GM19397 (cell line): ENCODE data around the gene MYL6B.
A peak's percentile ranks its signal among the peaks of the same experiment; 100 is the strongest.
"Not testable (repeated sequence)": the region's sequence is repeated elsewhere in the genome, so short reads cannot be mapped to it uniquely, and the experiment has no call there.

ENCODE experiments used
- ATAC-seq: cut with Tn5 transposase; IDR thresholded peaks from one replicate; pipeline ENCODE4 v1.9.1; 2021; ENCODE audit warnings: mild to moderate bottlenecking, moderate library complexity; ENCODE audit not compliant: unreplicated experiment

The MYL6B gene

GRCh38 chr12:56163533-56164344 is 11.4 kb downstream of the MYL6B start:
- no peak for ATAC-seq

DNA sequence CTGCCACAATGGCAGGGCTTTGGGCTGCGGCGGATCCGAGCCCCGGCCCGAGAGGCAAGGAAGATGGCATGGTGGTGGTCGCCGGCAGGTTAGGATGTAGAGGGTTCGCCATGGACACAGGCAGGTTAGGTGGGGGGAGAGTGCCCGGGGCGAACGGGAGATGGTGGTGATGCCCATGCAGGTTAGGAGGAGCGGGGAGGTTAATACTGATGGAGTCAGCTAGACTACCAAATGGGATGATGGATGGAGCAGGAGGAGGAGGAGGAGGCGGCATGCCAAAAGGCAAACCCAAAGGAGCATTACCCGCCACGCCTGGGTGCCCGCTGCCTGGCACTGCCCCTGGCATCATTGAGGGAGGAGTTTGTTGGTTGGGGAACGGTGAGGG is 11.9 kb downstream of the MYL6B start:
- no peak for ATAC-seq

- ATAC-seq = no peak
These were observed 13.0 kb downstream of the MYL6B start for GRCh38 chr12:56165369-56165768.

DNA sequence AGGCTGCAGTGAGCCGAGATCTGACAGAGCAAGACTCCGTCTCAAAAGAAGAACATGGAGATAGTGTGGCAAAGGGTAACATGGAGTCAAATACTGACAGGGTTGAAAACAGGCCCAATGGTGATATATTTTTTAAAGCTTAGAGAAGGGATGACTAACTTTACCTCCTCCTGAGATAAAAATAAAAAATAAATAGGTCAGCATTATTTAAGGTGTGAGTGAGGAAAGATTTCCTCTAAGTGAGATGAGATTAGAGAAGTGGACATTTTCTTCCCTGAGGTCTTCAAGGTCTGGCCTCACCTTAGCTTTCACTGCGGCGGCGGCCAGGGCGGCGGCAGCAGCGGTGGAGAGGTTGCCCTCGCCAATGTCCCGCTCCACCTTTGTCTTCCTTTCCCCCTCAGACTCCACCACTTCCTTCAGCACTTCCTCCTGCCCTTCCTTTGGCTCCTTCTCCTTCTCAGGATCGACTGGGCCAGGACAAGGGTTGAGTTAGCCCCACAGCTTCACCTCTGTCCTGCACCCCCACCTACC is 16.9 kb downstream of the MYL6B start:
- ATAC-seq = no peak

- ATAC-seq = no peak
These were observed 20.5 kb downstream of the MYL6B start for GRCh38 chr12:56172839-56173238.

DNA sequence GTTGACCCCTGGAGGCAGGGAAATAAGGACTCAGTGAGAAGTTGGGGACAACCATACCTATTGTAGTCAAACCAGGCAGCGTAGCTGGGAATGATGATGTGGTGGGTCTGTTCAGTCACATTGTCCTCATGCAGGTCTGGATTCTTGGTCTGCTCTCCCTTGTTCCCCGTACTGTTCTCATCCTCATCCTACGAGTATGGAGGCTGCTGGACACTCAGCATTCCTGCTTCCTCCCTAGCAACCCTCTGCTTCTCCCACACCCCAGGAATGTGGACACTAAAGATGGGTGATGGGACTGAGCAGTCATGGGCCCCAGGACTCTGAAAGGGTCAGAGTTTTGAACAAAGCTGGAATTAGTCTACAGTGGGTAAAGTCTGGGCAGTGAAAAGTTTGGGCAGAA is 26.0 kb downstream of the MYL6B start:
- ATAC-seq = no peak

DNA sequence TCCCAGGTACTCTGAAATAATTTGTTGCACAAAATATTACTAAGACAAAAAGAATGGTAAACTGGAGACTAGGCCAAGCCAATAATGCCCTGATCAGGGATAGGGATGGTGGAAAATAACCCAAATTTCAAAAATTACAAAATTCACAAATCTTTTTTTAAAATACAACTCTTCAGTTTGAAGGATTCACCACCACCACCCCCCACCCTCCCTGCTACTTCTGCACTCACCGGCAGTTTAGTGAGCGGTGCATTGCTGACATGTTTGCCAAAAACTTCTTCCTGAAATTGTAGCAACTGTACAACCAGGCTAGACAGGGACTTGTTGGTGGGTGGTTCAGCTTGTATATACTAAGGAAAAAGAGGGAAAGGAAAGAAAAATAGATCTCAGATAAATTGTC is 34.6 kb downstream of the MYL6B start:
- no peak for ATAC-seq

GRCh38 chr12:56188131-56188777 is 35.9 kb downstream of the MYL6B start:
- ATAC-seq = no peak

DNA sequence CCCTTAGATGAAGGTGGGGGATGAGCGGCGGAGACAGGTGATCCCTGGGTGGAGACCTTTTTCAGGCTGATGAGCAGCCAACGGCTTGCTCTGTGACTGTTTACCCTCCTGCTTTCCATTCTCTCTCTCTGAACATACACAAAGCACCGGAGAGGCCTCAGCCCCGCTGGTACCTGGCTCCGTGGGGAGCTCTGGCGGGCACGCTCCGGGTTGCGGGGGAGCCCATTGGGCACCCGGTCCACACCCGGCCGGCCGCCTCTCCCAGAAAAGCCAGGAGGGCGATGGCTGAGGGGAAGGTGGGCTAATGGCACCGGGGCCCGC is 36.4 kb downstream of the MYL6B start:
- ATAC-seq = no peak

- ATAC-seq = peak; percentile 83
These were observed 36.9 kb downstream of the MYL6B start, which contains the start of gene SMARCC2 for GRCh38 chr12:56189099-56189917. TSS of gene SMARCC2 (minus strand) at chr12:56189483. CDS start at chr12:56189461, 22 bp downstream.

- peak; percentile 26 for ATAC-seq
These were observed 37.7 kb downstream of the MYL6B start for GRCh38 chr12:56189918-56190694.

DNA sequence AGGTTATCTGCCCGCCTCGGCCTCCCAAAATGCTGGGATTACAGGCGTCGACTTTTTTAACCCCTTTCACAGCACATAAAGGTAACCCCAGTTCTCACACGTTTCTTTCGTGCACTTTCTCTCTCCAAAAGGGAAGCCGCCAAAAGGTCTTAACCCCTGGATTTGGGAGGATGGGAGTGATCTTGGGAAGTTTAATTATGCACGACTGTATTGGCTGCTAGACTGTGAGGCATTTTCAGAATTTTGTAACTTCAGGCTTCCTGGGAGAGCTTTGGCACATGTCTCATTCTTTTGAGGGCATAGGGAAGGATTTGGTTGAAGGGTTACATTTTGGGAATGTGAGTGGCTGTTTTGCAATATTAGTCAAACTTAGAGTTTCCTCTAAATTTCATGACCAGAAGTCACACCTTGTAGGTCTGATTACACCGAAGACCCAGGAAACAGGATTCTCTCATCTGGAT is 38.3 kb downstream of the MYL6B start:
- ATAC-seq = no peak

DNA sequence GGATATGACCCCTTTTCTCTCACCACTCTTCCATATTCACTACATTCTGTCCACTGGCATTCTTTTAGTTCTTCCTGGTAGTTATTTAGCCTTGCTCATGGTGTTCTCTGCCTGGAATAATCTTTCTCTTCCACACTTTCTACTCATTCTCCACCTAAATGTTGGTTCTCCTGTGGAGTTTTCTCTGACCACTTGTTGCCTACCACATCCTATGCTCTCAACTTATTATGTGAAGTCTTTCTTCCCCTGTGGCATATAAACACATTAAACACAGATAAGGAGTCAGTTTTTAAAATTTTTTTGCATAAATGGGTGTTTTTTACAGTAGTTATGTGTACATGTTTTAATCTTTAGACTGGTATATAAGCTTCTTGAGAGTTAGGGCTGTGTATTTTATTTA is 40.2 kb downstream of the MYL6B start:
- no peak for ATAC-seq

DNA sequence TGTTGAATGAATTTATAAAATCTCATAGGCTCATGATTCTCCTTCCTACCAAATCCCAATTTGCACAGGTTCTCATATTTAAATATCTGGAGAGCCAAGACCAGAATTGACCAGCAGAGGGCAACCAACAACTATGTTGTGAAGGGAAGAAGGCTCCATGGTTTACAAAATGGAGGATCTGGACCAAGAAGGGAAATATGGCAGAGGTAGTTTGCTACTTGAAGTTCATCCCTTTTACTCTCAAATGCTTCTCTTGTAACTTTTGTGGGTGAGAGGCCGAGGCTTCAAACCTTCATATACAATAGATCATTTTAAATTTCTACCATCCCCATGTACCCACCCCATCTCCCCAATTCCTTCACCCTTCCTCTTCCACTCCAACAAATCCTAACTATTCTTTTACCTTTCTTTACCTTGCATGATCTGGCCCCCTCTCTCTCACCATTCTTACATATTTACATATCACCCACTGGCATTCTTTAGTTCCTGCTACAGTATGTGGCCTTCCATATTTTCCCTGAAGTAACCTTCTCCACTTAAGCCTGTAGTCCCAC is 40.7 kb downstream of the MYL6B start:
- ATAC-seq = no peak

DNA sequence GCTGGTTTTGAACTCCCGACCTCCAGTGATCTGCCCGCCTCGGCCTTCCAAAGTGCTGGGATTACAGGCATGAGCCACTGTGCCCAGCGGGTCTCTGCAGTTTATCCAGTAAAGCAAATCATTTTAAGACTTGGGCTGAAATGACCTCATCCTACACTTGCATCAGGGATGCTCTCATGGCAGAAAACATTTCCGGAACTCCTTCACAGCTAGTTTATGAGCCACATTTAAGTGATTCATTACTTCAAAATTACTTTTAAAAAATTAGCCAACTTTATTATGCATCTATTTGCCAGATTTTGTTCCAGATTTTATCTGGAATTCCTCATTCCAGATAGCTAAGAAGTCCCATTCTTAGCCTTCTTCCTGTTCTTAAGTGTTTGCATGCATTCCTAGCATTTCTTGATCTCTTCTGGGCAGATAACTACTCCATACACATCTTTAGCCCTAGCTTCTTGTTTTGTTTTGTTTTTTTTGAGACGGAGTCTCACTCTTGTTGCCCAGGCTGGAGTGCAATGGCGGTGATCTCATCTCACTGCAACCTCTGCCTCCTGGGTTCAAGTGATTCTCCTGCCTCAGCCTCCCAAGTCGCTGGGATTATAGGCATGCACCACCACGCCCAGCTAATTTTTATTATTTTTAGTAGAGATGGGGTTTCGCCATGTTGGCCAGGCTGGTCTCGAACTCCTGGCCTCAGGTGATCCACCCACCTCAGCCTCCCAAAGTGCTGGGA is 44.6 kb downstream of the MYL6B start:
- not testable (repeated sequence) for ATAC-seq

- no peak for ATAC-seq
These were observed 45.7 kb downstream of the MYL6B start for GRCh38 chr12:56197921-56198635.

- ATAC-seq = no peak
These were observed 46.4 kb downstream of the MYL6B start for GRCh38 chr12:56198836-56199235.

GRCh38 chr12:56202366-56202765 is 50.0 kb downstream of the MYL6B start:
- ATAC-seq = no peak

GRCh38 chr12:56202838-56203237 is 50.5 kb downstream of the MYL6B start:
- no peak for ATAC-seq
